HEK293T (cell line): Measurements from ENCODE around the gene KSR2.

ENCODE experiments used
- CTCF ChIA-PET: fragments of 350-600 bp; formaldehyde crosslinking; extraction: SDS; loops from one replicate; lab custom pipeline; 2021; ENCODE audit warnings: antibody characterized with exemption, inconsistent platforms; lab: Yijun Ruan, JAX
- POLR2A ChIA-PET: fragments of 350-600 bp; formaldehyde crosslinking; extraction: SDS; loops from one replicate; lab custom pipeline; 2020; ENCODE audit warnings: antibody characterized with exemption, inconsistent platforms; lab: Yijun Ruan, JAX
- DNase-seq: peaks from one replicate; pipeline ENCODE4 v3.0.0; 2012; ENCODE audit warnings: mixed read lengths; ENCODE audit errors: extremely low spot score
- ARNT ChIP-seq: fragments of 450-650 bp; IDR thresholded peaks from 2 replicates; pipeline ENCODE4 v1.6.1; 2017; ENCODE audit warnings: mild to moderate bottlenecking
- BHLHE40 ChIP-seq: fragments of 450-650 bp; IDR thresholded peaks from 2 replicates; pipeline ENCODE4 v1.6.1; 2016; ENCODE audit warnings: mild to moderate bottlenecking, moderate library complexity, borderline replicate concordance
- CTBP1 ChIP-seq: fragments of 450-650 bp; IDR thresholded peaks from 2 replicates; pipeline ENCODE4 v1.6.1; 2016; ENCODE audit warnings: borderline replicate concordance
- ELF4 ChIP-seq: fragments of 450-650 bp; IDR thresholded peaks from 2 replicates; pipeline ENCODE4 v1.6.1; 2017; ENCODE audit warnings: antibody characterized with exemption
- FOXA1 ChIP-seq: fragments of 450-650 bp; IDR thresholded peaks from 2 replicates; pipeline ENCODE4 v1.6.1; 2016; ENCODE audit warnings: mild to moderate bottlenecking
- FOXK2 ChIP-seq: fragments of 450-650 bp; IDR thresholded peaks from 2 replicates; pipeline ENCODE4 v1.6.1; 2016; ENCODE audit warnings: mild to moderate bottlenecking
- FOXM1 ChIP-seq: fragments of 450-650 bp; IDR thresholded peaks from 2 replicates; pipeline ENCODE4 v1.6.1; 2017; ENCODE audit warnings: mild to moderate bottlenecking, borderline replicate concordance
- HDGF ChIP-seq: fragments of 450-650 bp; IDR thresholded peaks from 2 replicates; pipeline ENCODE4 v1.6.1; 2017; ENCODE audit warnings: antibody characterized with exemption, borderline replicate concordance
- L3MBTL2 ChIP-seq: fragments of 450-650 bp; conservative IDR thresholded peaks from 2 replicates; pipeline ENCODE4 v1.6.1; 2016; ENCODE audit warnings: mild to moderate bottlenecking
- LEF1 ChIP-seq: fragments of 450-650 bp; IDR thresholded peaks from 2 replicates; pipeline ENCODE4 v1.6.1; 2017; ENCODE audit warnings: mild to moderate bottlenecking, borderline replicate concordance
- NFRKB ChIP-seq: fragments of 450-650 bp; IDR thresholded peaks from 2 replicates; pipeline ENCODE4 v1.6.1; 2016; ENCODE audit warnings: mild to moderate bottlenecking, moderate library complexity
- SP1 ChIP-seq: fragments of 450-650 bp; IDR thresholded peaks from 2 replicates; pipeline ENCODE4 v1.6.1; 2017
- SUZ12 ChIP-seq: fragments of 450-650 bp; IDR thresholded peaks from 2 replicates; pipeline ENCODE4 v1.6.1; 2016; ENCODE audit warnings: mild to moderate bottlenecking
- TARDBP ChIP-seq: fragments of 450-650 bp; IDR thresholded peaks from 2 replicates; pipeline ENCODE4 v1.6.1; 2016
- ZNF384 ChIP-seq: fragments of 450-650 bp; IDR thresholded peaks from 2 replicates; pipeline ENCODE4 v1.6.1; 2016
- TF ChIP-seq, protein P1 (sequence below): fragments of 450-650 bp; IDR thresholded peaks from 2 replicates; pipeline ENCODE4 v1.6.1; 2016

The KSR2 gene

GRCh38 chr12:117977373-117977772 is 8.6 kb upstream of the KSR2 start:
- ChIA-PET POLR2A (no interaction called here), CTCF (interaction anchor here (0.6 kb wide), 1 partner anchor 55 kb away, joined by 3 read pairs; no protein-coding TSS in a partner anchor)
- DNase-seq: no peak
- TF ChIP-seq LEF1: no peak
- no peak for TF ChIP-seq SUZ12
- no peak for TF ChIP-seq NFRKB
- TF ChIP-seq CTBP1: no peak
- TF ChIP-seq, protein P1, sequence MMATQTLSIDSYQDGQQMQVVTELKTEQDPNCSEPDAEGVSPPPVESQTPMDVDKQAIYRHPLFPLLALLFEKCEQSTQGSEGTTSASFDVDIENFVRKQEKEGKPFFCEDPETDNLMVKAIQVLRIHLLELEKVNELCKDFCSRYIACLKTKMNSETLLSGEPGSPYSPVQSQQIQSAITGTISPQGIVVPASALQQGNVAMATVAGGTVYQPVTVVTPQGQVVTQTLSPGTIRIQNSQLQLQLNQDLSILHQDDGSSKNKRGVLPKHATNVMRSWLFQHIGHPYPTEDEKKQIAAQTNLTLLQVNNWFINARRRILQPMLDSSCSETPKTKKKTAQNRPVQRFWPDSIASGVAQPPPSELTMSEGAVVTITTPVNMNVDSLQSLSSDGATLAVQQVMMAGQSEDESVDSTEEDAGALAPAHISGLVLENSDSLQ: no peak
- no peak for TF ChIP-seq SP1
- TF ChIP-seq FOXK2: no peak
- no peak for TF ChIP-seq ZNF384
- no peak for TF ChIP-seq FOXM1
- TF ChIP-seq HDGF: no peak
- no peak for TF ChIP-seq TARDBP
- no peak for TF ChIP-seq ELF4
- TF ChIP-seq ARNT: no peak
- no peak for TF ChIP-seq L3MBTL2
- no peak for TF ChIP-seq FOXA1
- no peak for TF ChIP-seq BHLHE40

- no peak for TF ChIP-seq TARDBP
- TF ChIP-seq NFRKB: no peak
- TF ChIP-seq HDGF: no peak
- no peak for TF ChIP-seq CTBP1
- no peak for TF ChIP-seq SUZ12
- no peak for TF ChIP-seq ZNF384
- no peak for TF ChIP-seq LEF1
- TF ChIP-seq, protein P1: no peak
- TF ChIP-seq SP1: no peak
- no peak for TF ChIP-seq ELF4
- TF ChIP-seq BHLHE40: no peak
- TF ChIP-seq ARNT: no peak
- no peak for TF ChIP-seq L3MBTL2
- no peak for TF ChIP-seq FOXA1
- TF ChIP-seq FOXM1: no peak
- TF ChIP-seq FOXK2: no peak
- DNase-seq: no peak
- ChIA-PET CTCF (no interaction called here), POLR2A (no interaction called here)
Observed at GRCh38 chr12:117975006-117975405, 6.2 kb upstream of the KSR2 start.

- TF ChIP-seq L3MBTL2: no peak
- TF ChIP-seq BHLHE40: no peak
- TF ChIP-seq SUZ12: no peak
- TF ChIP-seq ELF4: no peak
- TF ChIP-seq LEF1: no peak
- TF ChIP-seq TARDBP: no peak
- TF ChIP-seq NFRKB: no peak
- no peak for TF ChIP-seq ZNF384
- DNase-seq: no peak
- POLR2A ChIA-PET: no interaction called here
- CTCF ChIA-PET: no interaction called here
Observed at GRCh38 chr12:117972301-117972700, 3.5 kb upstream of the KSR2 start.

GRCh38 chr12:117970334-117970733 is 1.5 kb upstream of the KSR2 start:
- ChIA-PET CTCF (interaction anchor here (0.6 to 0.7 kb wide), 3 partner anchors 9 to 114 kb away, joined by 3 to 12 read pairs (median 3); no protein-coding TSS in a partner anchor), POLR2A (no interaction called here)
- no peak for TF ChIP-seq SUZ12
- TF ChIP-seq BHLHE40: no peak
- no peak for TF ChIP-seq SP1
- TF ChIP-seq FOXK2: no peak
- TF ChIP-seq HDGF: no peak
- TF ChIP-seq, protein P1: no peak
- TF ChIP-seq TARDBP: no peak
- TF ChIP-seq CTBP1: no peak
- TF ChIP-seq ZNF384: no peak
- no peak for TF ChIP-seq ARNT
- TF ChIP-seq LEF1: no peak
- no peak for TF ChIP-seq L3MBTL2
- TF ChIP-seq FOXM1: no peak
- no peak for TF ChIP-seq FOXA1
- TF ChIP-seq NFRKB: no peak
- no peak for TF ChIP-seq ELF4
- DNase-seq: no peak

GRCh38 chr12:117968151-117968789 is 520 bp downstream of the KSR2 start:
- DNase-seq: no peak
- CTCF ChIA-PET: no interaction called here
- TF ChIP-seq TARDBP: no peak
- TF ChIP-seq L3MBTL2: no peak
- TF ChIP-seq, protein P1: no peak
- TF ChIP-seq ARNT: no peak
- TF ChIP-seq BHLHE40: no peak
- TF ChIP-seq ELF4: no peak
- TF ChIP-seq FOXM1: no peak
- TF ChIP-seq NFRKB: no peak
- TF ChIP-seq LEF1: no peak
- no peak for TF ChIP-seq HDGF
- TF ChIP-seq CTBP1: no peak
- TF ChIP-seq ZNF384: no peak
- TF ChIP-seq SUZ12: no peak
- no peak for TF ChIP-seq FOXK2
- POLR2A ChIA-PET: no interaction called here
